Measurements from ENCODE around the gene MARCHF3.

GRCh38 chr5:127004721-127005120 is 25.6 kb downstream of the MARCHF3 start:
- TF ChIP-seq, protein P1, sequence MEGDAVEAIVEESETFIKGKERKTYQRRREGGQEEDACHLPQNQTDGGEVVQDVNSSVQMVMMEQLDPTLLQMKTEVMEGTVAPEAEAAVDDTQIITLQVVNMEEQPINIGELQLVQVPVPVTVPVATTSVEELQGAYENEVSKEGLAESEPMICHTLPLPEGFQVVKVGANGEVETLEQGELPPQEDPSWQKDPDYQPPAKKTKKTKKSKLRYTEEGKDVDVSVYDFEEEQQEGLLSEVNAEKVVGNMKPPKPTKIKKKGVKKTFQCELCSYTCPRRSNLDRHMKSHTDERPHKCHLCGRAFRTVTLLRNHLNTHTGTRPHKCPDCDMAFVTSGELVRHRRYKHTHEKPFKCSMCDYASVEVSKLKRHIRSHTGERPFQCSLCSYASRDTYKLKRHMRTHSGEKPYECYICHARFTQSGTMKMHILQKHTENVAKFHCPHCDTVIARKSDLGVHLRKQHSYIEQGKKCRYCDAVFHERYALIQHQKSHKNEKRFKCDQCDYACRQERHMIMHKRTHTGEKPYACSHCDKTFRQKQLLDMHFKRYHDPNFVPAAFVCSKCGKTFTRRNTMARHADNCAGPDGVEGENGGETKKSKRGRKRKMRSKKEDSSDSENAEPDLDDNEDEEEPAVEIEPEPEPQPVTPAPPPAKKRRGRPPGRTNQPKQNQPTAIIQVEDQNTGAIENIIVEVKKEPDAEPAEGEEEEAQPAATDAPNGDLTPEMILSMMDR (conservative IDR thresholded peaks at IDR 0.05), result no peak
- TF ChIP-seq ZFX (IDR thresholded peaks at IDR 0.05), result no peak

Measured in C4-2B (cell line).